SK-N-SH treated with all-trans-retinoic acid at 6 μM for 48 hours (cell line): ENCODE data around the gene MSL3.

Source experiments
- ARNTL ChIP-seq: fragments of 450-650 bp; formaldehyde crosslinking; IDR thresholded peaks from 2 replicates; pipeline ENCODE4 v1.5.0; 2020; ENCODE audit warnings: low read depth, mild to moderate bottlenecking, moderate library complexity, borderline replicate concordance
- BACH2 ChIP-seq: fragments of 250-450 bp; sonication (Bioruptor Pico); IDR thresholded peaks from 2 replicates; pipeline ENCODE4 v1.9.0; 2021; ENCODE audit warnings: mild to moderate bottlenecking, borderline replicate concordance
- CREB5 ChIP-seq: fragments of 250-450 bp; sonication (Bioruptor Pico); IDR thresholded peaks from 2 replicates; pipeline ENCODE4 v1.5.1; 2020; ENCODE audit warnings: low read depth, mild to moderate bottlenecking, moderate library complexity
- CSRNP3 ChIP-seq: fragments of 250-450 bp; sonication (Bioruptor Pico); IDR thresholded peaks from 2 replicates; pipeline ENCODE4 v1.5.1; 2021; ENCODE audit warnings: mild to moderate bottlenecking, moderate library complexity
- ESRRG ChIP-seq: fragments of 250-450 bp; sonication (Bioruptor Pico); IDR thresholded peaks from 2 replicates; pipeline ENCODE4 v1.6.1; 2021; ENCODE audit warnings: mild to moderate bottlenecking
- GLIS3 ChIP-seq: fragments of 250-450 bp; sonication (Bioruptor Pico); IDR thresholded peaks from 2 replicates; pipeline ENCODE4 v1.5.0; 2020; ENCODE audit warnings: mild to moderate bottlenecking, moderate library complexity
- ISL1 ChIP-seq: fragments of 250-450 bp; sonication (Bioruptor Pico); IDR thresholded peaks from 2 replicates; pipeline ENCODE4 v2.1.2; 2022; ENCODE audit warnings: mild to moderate bottlenecking, moderate library complexity
- OSR1 ChIP-seq: fragments of 250-450 bp; sonication (Bioruptor Pico); IDR thresholded peaks from 2 replicates; pipeline ENCODE4 v1.8.0; 2022; ENCODE audit warnings: moderate library complexity, mild to moderate bottlenecking, inconsistent platforms
- PATZ1 ChIP-seq: fragments of 250-450 bp; sonication (Bioruptor Pico); IDR thresholded peaks from 2 replicates; pipeline ENCODE4 v1.8.0; 2020; ENCODE audit warnings: mild to moderate bottlenecking, moderate library complexity, borderline replicate concordance
- POU6F1 ChIP-seq: fragments of 250-450 bp; sonication (Bioruptor Pico); IDR thresholded peaks from 2 replicates; pipeline ENCODE4 v1.8.0; 2021; ENCODE audit warnings: low read depth, mild to moderate bottlenecking, moderate library complexity, borderline replicate concordance
- RARB ChIP-seq: fragments of 250-450 bp; sonication (Bioruptor Pico); IDR thresholded peaks from 2 replicates; pipeline ENCODE4 v1.8.0; 2021; ENCODE audit warnings: mild to moderate bottlenecking, moderate library complexity
- TSHZ2 ChIP-seq: fragments of 250-450 bp; sonication (Bioruptor Pico); IDR thresholded peaks from 2 replicates; pipeline ENCODE4 v1.5.0; 2020; ENCODE audit warnings: mild to moderate bottlenecking, moderate library complexity
- ZFP30 ChIP-seq: fragments of 450-650 bp; formaldehyde crosslinking; IDR thresholded peaks from 2 replicates; pipeline ENCODE4 v1.5.0; 2022; ENCODE audit warnings: mild to moderate bottlenecking, moderate library complexity
- ZNF8 ChIP-seq: fragments of 450-650 bp; formaldehyde crosslinking; IDR thresholded peaks from 2 replicates; pipeline ENCODE4 v1.5.0; 2020; ENCODE audit warnings: mild to moderate bottlenecking, moderate library complexity

GRCh38 chrX:11758400-11759171 lies 549 bp downstream of the MSL3 start:
- TF ChIP-seq GLIS3 (CRISPR knock-in tag): no peak
- TF ChIP-seq CREB5 (CRISPR knock-in tag): no peak
- TF ChIP-seq OSR1 (CRISPR knock-in tag): no peak
- TF ChIP-seq PATZ1 (CRISPR knock-in tag): no peak
- TF ChIP-seq ZFP30 (CRISPR knock-in tag): no peak
- TF ChIP-seq BACH2: no peak
- TF ChIP-seq TSHZ2 (CRISPR knock-in tag): no peak
- no peak for TF ChIP-seq ISL1 (CRISPR knock-in tag)
- no peak for TF ChIP-seq POU6F1
- no peak for TF ChIP-seq ESRRG
- no peak for TF ChIP-seq ZNF8 (CRISPR knock-in tag)
- no peak for TF ChIP-seq RARB (CRISPR knock-in tag)
- TF ChIP-seq ARNTL: no peak
- no peak for TF ChIP-seq CSRNP3
